GM21619 (cell line): Measurements from ENCODE around the gene SLC66A1.

Experiments used
- ATAC-seq: cut with Tn5 transposase; IDR thresholded peaks from one replicate; pipeline ENCODE4 v1.9.1; 2021; ENCODE audit not compliant: unreplicated experiment

Gene SLC66A1

GRCh38 chr1:19324665-19324990 lies 12.5 kb downstream of the SLC66A1 start:
- no peak for ATAC-seq

- ATAC-seq = no peak
Measured at GRCh38 chr1:19325368-19325957, 13.3 kb downstream of the SLC66A1 start.

- no peak for ATAC-seq
Measured at GRCh38 chr1:19325958-19326747, 14.0 kb downstream of the SLC66A1 start.

GRCh38 chr1:19326748-19327065 lies 14.6 kb downstream of the SLC66A1 start:
- ATAC-seq = no peak

- ATAC-seq = no peak
Measured at GRCh38 chr1:19327301-19327700, 15.2 kb downstream of the SLC66A1 start.

- ATAC-seq = no peak
Measured at GRCh38 chr1:19327736-19328135, 15.6 kb downstream of the SLC66A1 start.

- no peak for ATAC-seq
Measured at GRCh38 chr1:19328486-19328885, 16.4 kb downstream of the SLC66A1 start.

GRCh38 chr1:19329188-19329587 lies 17.1 kb downstream of the SLC66A1 start:
- ATAC-seq = no peak

GRCh38 chr1:19329611-19330010 lies 17.5 kb downstream of the SLC66A1 start:
- no peak for ATAC-seq

GRCh38 chr1:19330449-19331135 lies 18.5 kb downstream of the SLC66A1 start:
- no peak for ATAC-seq

GRCh38 chr1:19331262-19331878 lies 19.2 kb downstream of the SLC66A1 start:
- no peak for ATAC-seq

GRCh38 chr1:19332832-19333231 lies 20.7 kb downstream of the SLC66A1 start:
- no peak for ATAC-seq

GRCh38 chr1:19333587-19334354 lies 21.6 kb downstream of the SLC66A1 start:
- no peak for ATAC-seq

- ATAC-seq = no peak
Measured at GRCh38 chr1:19336543-19336942, 24.4 kb downstream of the SLC66A1 start.

- no peak for ATAC-seq
Measured at GRCh38 chr1:19337289-19337688, 25.2 kb downstream of the SLC66A1 start.

GRCh38 chr1:19338323-19338762 lies 26.2 kb downstream of the SLC66A1 start:
- no peak for ATAC-seq

- no peak for ATAC-seq
Measured at GRCh38 chr1:19339214-19339861, 27.2 kb downstream of the SLC66A1 start.

GRCh38 chr1:19340387-19340937 lies 28.3 kb downstream of the SLC66A1 start:
- ATAC-seq = no peak

- no peak for ATAC-seq
Measured at GRCh38 chr1:19341201-19342061, 29.3 kb downstream of the SLC66A1 start.
